NCI-H345 treated with DMSO at 0.1 percent for 48 hours (cell line): ENCODE results near the gene ST3GAL5.
"Not testable (repeated sequence)": the region's sequence is repeated elsewhere in the genome, so short reads cannot be mapped to it uniquely, and the experiment has no call there.

ENCODE experiments used
- DNase-seq: peaks from one replicate; lab custom pipeline; 2025; ENCODE audit not compliant: unreplicated experiment; lab: John Stamatoyannopoulos, UW

ST3GAL5 gene

DNA sequence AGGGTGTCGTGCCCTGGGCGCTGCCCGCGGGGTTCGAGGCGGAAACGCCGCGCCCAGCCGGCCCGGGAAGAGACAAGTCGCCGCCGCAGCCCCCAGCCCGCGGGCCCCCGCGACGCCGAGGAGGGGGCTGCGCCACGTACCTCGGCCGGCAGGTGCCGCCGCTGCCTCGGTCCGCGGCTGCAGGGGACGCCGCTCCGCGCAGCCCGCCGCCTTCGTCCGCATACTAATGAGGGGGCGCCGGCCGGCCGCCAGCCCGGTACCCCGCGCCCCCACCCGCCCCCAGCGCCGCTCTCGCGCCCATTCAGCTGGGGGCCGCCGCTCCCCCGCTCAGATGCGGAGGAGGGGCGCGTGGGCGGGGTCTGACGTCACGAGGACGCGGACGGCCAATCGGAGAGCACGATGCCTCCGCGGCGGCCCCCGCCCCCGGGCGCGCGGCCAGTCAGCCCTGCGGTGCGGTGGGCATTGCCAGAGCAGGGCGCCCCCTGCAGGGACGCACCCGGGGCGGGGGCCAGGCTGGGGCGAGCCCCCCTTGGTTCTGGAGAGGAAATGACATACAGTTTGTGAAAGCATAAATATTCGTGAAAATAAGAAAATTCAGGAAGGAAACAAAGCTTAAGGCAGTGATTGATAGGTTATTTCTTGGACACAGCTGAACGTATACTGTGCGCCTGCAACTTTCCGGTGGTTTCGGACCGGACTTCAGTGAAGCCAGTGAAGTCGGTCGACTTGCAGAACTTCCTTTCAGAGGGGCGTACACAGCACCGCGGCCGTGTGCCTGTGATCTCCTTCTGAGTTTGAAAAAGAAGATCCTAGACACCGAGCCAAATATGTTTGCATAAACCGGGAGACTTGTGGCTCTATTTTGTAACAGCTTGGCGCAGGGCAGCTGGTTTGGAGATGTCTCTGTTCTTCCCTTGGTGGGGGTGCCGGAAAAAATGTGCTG, at the start of gene ST3GAL5:
Gene ST3GAL5, minus strand, starts transcription at position 307 of the 943 bp plus-strand sequence. Its CDS starts 85 bp downstream, at position 222.
- DNase-seq: peak; percentile 76

DNA sequence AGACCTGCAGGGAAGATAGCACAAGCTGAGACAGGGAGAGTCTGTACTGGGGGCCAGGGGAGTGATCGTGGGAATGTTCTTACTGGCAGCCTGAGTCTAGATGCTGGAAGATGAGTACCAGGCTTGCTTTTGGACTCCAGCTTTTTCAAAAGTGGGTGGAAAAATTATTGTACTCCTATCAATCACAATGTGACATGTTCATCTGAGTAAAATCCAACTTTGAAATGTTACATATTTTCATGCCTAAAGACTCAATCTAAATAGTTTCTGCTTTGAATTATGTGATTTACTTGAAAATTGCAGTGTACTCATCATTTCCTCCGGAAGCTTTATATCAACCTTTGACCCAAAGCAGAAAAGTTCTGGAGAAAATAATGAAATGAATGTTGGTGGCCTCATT, 49.7 kb upstream of the ST3GAL5 start:
- no peak for DNase-seq

DNA sequence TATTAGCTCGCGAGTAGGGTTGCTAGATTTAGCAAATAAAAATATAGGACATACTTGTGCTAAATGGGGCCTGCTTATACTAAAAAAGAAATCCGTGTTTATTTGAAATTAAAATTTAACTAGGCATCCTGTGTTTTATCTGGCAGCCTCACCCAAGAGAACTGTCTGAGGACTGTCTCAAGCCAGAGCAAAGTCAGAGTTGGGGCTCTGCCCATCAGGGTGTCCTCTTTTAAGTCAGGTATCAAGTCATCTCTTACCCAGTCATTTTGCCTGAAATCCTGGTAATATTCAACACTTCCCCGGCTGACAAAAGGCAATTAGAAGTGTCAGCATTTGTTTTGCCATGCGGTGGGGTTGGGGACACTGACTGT, 48.3 kb upstream of the ST3GAL5 start:
- no peak for DNase-seq

DNA sequence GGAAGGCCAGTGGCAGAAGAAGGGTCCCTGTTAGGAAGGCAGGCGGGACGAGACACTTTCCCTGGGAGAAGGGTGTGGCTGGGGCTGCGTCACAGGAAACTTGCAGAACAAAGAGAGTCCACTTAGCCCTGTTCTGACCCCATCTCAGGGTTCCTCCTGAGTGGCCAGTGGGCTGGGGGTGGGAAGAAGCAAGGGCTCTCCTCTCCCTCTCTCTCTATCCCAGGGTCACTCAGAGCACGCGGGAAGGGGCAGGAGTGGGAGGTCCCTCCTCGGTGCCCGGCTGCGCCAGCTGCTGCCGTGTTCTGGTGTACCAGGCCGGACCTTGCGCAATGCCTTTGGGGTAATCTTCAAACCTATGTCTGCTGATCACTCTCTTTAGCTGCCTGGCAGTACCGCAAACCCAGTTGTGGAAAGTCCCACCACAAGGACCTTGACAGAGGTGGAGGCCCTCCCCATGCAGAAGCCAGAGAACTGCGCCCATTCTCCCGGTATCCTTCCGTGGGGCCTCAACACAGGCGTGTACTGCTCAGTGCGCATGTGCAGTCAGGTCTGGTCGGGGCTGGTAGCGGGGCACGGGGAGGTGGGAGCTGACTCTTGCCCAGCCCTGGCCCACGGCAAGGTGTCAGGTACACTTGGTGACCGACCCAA, 47.8 kb upstream of the ST3GAL5 start:
- DNase-seq: no peak

DNA sequence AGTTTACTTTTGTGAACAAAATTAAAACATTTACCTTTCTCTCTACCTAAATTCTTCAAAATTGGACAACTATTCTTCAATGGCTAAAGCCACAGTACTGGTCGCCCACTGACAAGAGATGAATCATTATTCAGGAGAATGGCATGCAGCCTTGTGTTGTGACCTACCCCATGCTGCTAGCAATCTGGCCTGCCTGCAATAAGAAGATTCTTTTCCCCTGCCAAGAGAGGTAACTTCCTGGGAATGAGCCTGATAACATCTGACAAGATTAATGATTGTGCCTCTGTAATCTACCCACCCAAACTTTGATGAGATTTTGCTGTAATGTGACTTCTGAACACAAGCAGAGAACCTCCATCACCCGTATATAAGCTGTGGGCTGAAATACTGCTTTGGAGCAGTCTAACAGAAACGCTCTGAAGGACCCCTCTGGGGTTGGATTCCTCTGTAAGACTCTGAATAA, 47.0 kb upstream of the ST3GAL5 start:
- no peak for DNase-seq

DNA sequence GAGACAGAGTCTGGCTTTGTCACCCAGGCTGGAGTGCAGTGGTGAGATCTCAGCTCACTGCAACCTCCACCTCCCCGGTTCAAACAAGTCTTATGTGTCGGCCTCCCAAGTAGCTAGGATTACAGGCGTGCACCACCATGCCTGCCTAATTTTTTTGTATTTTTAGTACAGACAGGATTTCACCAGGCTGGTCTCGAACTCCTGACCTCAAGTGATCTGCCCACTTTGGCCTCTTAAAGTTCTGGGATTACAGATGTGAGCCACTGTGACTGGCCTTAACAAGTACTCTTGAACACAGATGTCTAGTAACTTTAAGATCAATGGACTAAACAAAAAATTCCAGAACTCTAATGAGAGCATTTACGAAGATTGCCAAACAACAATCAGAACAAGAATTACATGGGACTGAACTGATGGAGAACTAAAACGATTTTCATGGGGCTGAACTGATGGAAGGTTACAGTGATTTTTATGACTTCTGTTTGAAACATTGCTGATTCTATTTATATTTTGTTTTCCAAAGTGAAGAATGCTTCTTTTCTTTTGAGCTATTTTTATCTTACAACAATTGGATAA, 46.5 kb upstream of the ST3GAL5 start:
- DNase-seq: no peak

DNA sequence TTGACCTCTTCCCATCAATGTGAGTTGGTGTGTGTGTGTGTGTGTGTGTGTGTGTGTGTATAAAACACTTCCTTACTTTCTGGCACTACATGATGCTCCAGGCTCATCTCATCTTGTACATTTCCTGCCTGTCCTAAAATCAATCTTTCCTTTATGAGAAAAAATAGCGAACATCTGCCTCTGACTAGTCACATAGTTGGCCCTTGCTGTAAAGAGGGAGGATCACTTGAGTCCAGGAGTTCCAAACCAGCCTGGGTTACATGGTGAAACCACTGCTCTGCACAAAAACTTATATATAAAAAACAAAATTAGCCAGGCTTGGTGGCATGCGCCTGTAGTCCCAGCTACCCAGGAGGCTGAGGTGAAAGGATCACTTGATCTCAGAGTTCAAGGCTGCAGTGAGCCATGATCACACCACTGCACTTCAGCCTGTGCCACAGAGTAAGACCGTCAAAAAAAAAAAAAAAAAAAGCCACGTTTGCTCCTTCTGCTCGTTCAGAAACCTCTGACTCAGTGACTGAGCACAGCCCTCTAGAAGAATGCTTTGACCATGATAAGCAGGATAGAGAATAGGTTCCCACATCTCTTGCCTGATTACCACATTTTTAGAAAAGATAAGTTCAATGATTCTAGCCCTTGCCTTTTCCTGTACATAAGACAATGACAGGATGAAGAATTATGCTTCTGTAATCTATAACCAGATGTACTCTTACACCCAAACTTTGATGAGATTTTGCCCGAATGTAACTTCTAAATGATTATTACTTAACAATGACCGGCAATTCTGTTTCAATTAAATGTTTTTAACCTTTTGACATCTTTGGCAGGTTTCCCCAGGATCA, 45.2 kb upstream of the ST3GAL5 start:
- no peak for DNase-seq

DNA sequence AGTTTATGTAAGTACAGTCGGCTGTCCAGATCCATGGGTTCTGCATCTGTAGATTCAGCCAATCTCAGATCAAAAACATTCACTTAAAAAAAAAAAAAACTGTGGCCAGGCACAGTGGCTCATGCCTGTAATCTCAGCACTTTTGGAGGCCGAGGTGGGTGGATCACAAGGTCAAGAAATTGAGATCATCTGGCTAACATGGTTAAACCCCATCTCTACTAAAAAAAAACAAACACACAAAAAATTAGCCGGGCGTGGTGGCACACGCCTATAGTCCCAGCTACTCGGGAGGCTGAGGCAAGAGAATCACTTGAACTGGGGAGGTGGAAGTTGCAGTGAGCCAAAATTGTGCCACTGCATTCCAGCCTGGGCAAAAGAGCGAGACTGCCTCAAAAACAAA, 42.4 kb upstream of the ST3GAL5 start:
- not testable (repeated sequence) for DNase-seq

DNA sequence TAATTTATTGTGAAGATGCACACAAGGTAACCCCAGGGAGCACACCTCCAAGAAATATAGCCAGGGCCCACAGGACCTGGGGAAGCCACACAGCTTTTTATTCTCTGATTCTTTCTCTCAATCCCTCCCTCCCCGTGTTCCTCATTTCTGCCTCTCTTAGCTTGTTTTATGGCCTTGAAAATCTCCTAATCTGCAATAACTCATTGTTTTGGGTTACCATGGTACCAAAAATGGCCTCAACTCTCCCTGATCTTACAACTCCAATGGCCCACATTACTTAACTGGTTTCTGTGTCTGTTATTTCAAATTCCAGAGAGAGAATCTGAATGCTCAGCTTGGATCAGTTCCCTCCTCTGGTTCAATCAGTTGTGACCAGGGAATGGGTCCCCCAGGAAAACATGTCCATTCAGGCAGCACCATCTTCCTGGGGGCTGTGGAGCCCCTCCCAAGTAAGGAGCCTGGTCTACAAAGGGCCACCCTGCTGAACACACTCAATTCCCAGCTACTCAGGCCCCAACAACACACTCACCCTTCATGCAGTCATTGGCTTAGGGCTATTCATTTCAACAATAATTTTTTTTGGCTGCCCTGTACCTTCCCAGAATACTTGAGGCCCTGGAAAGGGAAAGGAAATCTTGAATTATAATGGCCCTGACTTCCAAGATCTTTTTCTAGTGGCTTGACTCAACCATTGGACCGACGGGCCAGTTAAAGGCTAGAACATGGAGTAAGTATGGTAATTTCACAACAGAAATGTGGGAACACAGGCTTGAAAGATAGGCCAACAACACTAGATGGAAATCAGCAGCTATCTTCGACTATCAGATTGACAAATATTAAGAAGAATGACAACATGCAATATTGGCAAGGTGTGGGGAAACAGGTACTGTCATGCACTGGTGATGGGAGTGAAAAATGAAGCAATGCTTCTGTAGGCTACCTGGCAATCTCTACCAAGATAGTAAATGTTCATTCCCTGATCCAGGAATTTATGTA, 41.6 kb upstream of the ST3GAL5 start:
- no peak for DNase-seq

DNA sequence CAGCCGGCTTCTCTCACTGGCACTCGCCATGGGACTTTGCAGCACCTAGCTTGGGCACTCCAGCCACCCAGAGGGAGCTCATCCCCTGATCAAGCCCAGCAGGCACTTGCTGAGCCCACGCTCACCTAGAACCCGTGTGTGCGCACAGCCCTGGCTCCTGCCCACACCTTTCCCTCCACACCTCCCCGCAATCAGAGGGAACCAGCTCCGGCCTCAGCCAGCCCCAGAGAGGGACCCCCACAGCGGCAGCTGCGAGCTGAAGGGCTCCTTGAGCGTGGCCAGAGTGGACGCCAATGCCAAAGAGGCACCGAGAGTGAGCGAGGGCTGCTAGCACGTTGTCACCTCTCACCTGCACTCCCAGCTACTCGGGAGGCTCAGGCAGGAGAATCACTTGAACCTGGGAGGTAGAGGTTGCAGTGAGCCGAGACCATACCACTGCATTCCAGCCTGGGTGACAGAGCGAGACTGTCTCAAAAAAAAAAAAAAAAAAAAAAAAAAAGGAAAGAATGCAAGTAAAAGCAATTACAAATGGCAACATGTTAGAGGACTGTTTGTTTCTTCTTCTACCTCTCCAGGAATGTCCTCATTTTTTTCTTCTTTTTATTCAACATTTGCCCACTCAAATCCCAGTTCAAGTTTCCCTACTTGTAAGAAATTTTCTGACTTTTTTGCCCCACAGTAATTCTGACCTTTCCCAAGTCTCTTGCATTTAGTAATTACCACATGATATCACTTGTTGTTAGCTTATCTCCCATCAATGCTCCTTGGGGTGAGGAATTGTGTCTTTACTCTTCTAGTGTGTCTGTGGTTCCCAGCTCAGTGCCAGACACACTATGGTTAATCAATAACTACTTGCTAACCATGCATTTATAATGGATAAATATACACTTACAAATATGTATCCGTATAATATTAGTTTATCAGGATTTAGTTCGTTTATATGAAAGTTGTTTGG, 40.6 kb upstream of the ST3GAL5 start:
- no peak for DNase-seq

DNA sequence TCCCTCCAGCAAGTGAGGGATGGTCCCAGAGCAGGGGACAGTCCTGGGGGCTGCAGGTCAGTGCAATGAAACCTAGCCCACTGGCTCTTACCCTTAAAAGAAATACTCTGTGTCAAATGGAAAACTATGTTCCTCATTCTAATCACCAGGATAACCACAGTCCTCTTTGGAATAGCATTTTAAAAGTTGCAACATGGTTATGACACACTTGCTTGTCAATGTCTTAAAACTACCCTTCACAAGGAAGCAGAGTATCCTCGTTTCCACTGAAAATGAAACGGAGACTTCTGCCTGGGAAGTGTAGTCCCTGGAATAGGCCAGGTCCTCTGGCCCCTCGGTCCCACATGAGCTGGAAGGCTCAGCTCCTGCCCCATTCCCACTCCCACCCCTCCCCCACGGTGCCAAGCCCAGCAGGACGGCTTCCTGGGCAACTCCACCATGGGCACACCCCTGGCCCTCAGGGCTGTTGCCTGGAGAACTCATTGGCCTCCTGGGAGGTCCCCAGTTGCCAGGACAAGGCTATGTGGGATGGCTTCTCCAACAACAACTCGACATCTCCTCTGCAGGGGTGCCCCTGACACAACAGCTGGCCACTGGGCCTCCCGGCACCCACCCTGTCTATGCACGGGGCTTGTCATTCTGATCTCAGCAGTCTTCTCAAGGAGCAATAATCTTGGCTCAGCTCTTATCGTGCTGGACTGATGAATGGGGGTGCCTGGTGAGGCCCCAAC, 38.3 kb upstream of the ST3GAL5 start:
- DNase-seq: no peak

DNA sequence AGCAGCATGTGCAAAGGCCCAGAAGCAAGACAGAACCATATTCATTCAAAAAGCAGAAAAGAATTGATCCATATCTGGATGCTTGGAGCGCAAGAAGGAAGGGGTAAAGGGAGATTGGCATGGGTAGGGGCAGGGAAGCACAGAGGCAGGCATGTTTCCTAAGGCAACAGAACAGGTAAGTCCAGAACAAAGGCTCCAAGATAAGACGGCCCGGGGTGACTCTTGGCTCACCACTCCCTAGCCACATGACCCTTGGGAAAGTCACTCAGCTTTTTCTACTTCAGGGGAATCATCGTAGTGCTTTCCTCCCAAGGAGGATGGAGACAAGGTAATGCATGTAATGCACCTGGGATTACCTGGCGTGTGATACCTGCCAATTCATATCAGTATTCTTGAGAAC, 37.7 kb upstream of the ST3GAL5 start:
- DNase-seq: no peak

DNA sequence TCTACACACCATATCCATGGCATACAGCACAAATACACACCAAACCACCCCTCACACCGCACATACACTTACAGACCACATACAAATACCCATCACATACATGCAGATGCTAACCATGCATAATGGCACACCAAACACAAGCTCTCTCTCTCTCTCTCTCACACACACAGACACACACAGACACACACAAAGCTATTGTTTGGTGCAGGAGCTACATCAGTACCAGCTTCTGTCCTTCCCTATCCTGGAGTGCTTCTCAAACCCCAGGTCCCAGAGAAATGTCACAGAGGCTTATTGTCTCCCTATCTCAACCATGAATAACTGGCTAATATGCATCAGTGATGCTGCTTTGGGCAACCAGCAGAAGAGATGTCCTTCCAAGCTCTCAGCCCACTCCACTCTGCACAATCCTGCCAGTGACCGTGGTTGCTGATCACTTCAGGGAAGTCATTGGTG, 36.5 kb upstream of the ST3GAL5 start:
- no peak for DNase-seq

DNA sequence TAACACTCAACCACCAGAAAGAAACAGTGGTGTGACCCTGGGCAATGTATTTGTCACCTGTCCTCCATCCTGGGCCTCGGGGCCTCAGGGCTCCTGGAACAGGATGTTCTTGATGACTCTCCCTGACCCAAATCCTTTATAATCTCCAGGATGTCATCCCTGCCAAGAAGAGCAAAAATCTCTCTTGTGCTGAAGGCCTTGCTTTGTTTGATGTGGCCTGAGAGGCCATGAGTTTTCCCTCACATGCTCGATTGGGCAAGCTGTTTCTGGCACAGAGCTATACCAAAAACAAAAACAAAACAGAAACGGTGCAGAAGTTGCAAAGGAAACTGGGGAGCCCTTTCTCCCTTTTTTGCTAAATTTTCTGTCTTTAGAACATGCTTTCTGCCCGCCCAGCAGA, 35.7 kb upstream of the ST3GAL5 start:
- DNase-seq: no peak

DNA sequence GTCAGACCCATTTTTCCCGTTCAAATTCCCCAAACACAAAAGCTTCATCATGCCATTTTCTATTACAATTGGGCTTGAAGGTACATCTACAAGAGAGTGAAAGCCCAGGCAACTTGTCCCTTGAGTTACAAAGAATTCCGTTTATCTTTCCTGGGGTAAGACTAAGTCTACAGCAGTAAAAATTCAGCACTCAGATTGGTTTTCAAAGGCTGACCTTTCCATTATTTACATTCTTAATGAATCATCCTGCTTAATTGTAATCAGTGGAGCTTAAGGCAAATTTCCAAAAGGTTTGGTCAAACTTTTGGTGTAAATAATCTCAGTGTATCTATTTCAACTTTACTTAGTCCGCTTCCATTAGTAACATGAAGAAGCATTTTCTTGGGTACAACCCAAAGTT, 33.4 kb upstream of the ST3GAL5 start:
- DNase-seq: no peak

DNA sequence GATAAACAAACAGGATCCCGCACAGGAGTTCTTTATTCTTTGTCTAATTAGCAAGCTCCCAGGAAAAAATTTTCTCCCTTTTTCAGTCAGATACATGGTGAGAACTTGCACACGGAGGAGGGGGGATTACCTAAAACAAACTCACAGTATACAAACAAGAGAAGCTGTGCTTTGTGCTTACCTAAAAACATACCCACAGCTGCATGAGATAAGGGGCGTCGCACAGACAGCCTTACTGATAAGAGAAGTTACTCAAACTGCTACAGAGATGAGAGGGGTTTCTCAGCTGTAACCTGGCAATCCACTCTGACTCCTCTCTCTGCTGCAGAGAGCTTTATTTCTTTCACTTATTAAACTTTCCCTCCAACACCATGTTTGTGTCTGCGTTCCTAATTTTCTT, 32.9 kb upstream of the ST3GAL5 start:
- no peak for DNase-seq

DNA sequence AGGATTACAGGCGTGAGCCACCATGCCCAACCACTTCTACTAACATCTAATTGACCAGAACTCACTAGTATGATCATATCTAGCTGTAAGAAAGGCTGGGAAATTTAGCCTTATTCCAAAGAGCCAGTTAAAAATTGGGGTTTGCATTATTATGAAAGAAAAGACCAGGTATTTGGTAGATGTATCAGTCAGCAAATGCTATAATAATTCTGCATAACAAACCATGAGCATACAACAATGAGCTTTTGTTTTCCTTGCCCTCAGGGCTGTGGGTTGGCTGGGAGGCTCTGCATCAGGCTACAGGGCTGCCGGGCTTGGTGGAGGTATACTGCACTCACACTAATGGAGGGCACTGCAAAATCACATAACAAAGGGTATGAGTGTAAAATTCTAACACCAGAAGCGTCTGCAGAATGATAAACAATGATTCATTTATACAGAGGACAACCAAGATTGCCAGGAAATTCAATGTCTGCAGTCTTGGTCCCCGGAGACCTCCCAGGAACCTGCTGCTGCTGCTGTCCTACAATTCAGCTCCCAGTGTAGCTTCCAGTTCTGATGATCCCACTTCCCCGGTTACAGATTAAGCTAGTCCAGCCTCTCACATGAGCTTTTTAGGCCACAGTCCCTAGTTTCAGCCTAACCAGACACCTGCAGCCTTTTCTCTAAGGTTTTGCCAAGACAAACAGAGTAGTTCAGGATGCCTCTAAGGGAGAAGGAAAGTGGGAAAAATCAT, 32.2 kb upstream of the ST3GAL5 start:
- no peak for DNase-seq
